ENCODE results near the gene TUBB1.
"Not testable (repeated sequence)": the region's sequence is repeated elsewhere in the genome, so short reads cannot be mapped to it uniquely, and the experiment has no call there.

The TUBB1 gene

GRCh38 chr20:59006864-59007664, 12.2 kb upstream of the TUBB1 start, which contains the start of gene CTSZ:
TSS of gene CTSZ (minus strand) at chr20:59007254. CDS start at chr20:59007128, 126 bp downstream.
- peak; percentile 80 for DNase-seq

DNA sequence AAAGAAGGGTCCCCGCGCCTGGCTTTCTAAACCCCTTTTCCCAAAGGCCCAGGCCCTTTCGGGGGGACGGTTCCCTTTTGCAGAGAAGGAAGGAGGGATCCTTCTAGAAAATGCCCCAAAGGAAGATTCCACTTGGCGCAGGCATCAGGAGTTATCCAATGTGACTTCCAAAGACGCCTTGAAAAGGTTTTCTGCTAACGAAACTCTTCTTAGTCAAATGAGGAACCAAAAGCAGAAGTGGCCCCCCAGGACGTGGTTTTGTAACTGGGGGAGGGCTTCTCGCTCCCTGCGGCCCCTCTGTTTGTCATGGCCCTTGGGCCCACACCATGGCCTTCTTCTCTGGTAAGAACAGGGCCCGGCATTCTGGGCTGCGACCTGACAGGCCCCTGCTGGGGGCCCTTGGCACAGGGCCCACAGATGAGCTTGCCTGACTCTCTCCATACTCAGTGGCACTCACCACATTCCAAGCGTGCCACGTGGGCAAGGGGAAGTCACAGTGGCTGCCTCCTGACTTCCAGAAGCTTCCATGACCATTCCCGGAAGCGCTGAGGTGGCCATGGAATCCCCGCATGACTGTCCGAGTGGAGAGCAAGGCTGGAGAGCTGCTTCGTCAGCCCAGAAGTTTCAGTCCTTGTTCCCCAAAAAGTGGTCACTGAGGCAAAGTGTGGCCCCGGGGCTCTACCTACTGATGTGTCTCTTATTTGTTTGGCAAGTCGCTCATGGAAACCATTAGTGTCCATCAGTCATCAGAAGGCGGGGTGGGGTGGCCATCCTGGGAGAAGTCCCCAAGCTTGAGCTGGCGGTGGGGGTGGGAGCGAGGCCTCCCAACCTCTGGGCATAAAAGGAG, 11.3 kb upstream of the TUBB1 start:
- no peak for DNase-seq

- no peak for DNase-seq
These were observed 10.4 kb upstream of the TUBB1 start for GRCh38 chr20:59008715-59009336.

GRCh38 chr20:59010321-59010994, 8.8 kb upstream of the TUBB1 start:
- no peak for DNase-seq

DNA sequence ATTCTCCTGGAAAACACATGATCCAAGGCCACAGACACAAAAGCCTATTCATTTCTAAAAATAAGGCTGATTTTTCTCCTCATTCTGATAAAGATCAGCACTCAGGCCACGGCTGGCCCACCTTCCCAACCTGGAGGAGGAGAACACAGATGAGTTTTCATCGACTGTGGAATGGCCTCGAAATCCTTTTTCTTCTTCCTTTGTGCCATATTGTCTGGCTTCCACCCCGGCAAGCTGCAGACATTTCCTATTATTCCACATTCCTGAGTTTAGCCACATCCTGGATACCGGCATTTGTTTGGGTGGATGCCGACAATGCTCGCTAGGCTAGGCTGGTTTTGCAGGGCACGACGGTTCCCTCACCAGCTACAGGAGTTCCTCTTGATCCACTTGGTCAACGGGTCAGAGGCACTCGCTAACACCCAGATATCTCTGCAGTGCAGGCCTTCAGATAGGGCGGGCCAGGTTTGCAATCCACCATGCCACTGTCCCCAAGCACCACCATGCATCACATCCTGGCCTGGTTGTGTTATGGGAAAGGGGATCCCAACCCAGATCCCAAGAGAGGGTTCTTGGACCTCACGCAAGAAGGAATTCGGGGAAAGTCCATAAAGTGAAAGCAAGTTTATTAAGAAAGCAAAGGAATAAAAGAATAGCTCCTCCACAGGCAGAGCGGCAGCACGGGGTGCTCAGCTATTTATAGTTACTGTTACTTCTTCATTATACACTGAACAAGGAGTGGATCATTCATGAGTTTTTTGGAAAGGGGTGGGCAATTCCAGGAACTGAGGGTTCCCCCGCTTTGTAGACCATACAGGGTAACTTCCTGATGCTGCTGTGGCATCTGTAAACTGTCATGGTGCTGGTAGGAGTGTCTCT, 8.0 kb upstream of the TUBB1 start:
- peak; percentile 58 for DNase-seq

- not testable (repeated sequence) for DNase-seq
These were observed 7.4 kb upstream of the TUBB1 start for GRCh38 chr20:59011874-59012157.

GRCh38 chr20:59013031-59013951, 5.9 kb upstream of the TUBB1 start:
- DNase-seq: no peak

- no peak for DNase-seq
These were observed 5.1 kb upstream of the TUBB1 start for GRCh38 chr20:59013959-59014608.

- DNase-seq: no peak
These were observed 4.4 kb upstream of the TUBB1 start for GRCh38 chr20:59014680-59015389.

DNA sequence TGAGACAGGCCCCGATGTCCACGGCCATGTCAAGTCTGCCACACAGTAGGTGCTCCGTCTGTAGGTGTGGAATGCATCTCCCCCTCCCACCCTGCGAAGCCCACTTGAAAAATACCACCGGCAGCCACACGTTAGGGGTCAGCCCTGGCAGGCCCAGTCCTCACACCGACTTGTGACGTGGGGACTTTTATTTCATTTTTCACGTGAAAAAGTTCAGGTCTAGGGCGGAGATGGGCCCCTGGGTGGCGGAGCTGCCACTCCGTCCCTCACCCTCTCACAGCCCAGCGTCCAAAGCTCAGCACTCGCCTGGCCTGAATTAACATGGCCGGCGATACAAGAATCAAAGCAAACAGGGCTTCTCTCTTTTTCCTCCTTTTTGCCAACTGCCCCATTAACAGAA, 3.8 kb upstream of the TUBB1 start:
- DNase-seq: no peak

DNA sequence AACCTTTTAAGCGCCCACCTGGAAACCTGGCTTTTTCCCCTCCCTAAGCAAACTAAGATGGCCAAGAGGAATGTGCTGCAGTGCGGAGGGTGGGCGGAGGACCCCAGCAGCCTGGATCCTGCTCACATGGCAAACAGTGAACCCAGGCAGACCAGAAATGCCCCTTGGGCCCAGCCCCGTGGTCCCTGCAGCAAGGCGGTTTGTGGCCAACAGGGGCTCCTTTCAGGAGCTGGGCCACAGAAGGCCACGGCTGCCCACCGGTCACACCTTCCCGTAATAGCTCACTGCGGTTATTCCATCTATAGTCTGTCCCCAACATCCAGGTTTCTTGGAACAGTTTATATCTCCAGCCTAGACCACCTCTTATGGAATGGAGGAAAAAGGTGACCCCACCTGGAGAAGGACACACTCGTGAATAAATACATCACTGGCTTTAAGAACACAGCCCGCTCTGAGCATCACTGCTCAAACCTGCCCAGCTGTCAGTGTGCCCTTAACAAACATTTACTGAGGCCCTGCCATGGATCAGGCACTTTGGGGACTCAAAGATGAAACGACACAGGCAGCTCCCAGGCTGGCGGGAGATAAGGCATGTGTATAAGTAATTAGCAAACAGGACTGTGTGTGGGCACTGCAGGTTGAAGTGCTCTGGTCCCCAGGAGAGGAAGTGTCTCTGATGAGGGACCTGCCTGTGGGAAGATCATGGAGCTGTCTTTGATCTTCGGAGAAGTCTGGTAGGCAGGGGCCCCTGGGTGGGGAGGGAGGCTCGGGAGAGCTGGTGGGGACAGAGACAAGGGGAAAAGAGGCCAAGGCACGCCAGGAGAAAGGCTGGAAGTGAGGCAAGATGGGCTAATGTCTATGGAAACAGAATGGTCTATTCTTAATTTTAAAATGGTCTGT, 3.2 kb upstream of the TUBB1 start:
- DNase-seq: no peak

- no peak for DNase-seq
These were observed 2.3 kb upstream of the TUBB1 start for GRCh38 chr20:59016795-59017492.

DNA sequence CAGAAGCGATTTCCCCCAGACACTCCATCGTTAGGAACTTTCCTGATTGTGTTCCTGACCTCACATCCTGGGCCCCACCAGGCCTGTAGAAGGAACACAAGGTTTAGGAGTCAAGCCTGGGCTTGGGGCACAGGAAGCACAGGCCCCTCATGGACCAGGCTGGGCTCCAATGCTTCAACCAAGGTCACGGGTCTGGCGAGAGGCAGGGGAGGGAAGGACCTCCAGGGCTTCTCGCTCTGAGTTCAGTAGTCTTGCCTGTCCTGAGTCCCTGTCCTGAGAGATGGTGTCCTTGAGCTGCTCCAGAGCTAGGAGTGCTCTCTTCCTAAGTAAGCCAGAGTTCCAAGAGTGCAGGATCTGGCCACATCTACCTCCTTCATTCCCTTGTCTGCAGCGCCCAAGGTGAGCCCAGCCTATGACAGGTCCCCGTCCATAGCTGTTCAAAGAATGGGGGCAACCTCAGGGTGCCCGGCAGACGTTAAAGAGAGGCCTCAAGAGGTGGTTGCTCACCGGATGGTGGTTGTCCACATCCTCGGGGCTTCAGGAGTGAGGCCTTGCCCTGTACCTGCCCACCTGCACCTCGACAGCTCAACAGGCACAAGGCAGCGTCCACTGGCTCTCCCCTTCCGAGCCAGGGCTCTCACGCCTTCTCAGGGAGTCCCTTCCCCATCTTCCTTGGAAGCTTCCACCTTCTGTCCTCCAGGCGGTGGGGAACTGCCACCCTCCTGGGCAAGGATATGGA, 1.6 kb upstream of the TUBB1 start:
- DNase-seq: no peak

- no peak for DNase-seq
These were observed 412 bp upstream of the TUBB1 start for GRCh38 chr20:59018817-59019216.

- DNase-seq: no peak
These were observed 1.8 kb downstream of the TUBB1 start for GRCh38 chr20:59020938-59021551.

DNA sequence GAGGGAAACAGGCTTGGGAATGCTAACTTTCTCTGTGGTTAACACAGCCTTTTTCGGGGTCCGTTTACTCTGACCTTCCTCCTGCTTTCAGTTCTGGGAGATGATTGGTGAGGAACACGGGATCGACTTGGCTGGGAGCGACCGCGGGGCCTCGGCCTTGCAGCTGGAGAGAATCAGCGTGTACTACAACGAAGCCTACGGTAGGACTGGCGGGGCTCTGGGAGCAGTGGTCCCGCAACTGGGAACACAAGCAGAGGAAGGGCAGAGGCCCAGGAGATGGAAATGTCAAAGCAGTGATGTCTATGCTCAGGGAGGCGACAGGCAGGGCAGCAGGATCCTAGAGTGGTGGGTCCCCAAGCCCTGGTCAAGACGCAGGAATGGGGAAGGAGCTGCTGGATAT, 3.5 kb downstream of the TUBB1 start:
- DNase-seq: no peak

GRCh38 chr20:59023616-59024015, 4.4 kb downstream of the TUBB1 start:
- DNase-seq: no peak

All from eye (tissue), 1 donor.